ENCODE results near the gene DUOX1. TPM values are rescaled to one million over a fixed set of nuclear protein-coding genes. Genes with fewer than 3 reads are reported as not detected.
A peak's percentile ranks its signal among the peaks of the same experiment; 100 is the strongest.

The DUOX1 gene
- total and polyA plus RNA-seq, 7 donors = under 0.01 to 1.7 (median 0.79) TPM; not detected in 3

- no peak overlapping the region for H3K27ac ChIP-seq
- WGBS, 2 donors = 29 to 74% methylated on average over 13 of the region's 13 CpGs
- no peaks in the 10 kb centered on the region for H3K27me3 ChIP-seq
These were observed 49.6 kb downstream of the DUOX1 start for GRCh38 chr15:45179221-45179985.

GRCh38 chr15:45180201-45180600 lies 50.4 kb downstream of the DUOX1 start:
- no peaks in the 10 kb centered on the region for H3K9me3 ChIP-seq
- H3K4me3 ChIP-seq = no peak overlapping the region
- no peaks in the 10 kb centered on the region for H3K27me3 ChIP-seq
- H3K36me3 ChIP-seq = peaks cover 0 to 10% (median 0%) of the 10 kb centered on the region in 4 donors
- DNase-seq = no peak
- peaks cover 0 to 13% (median 7%) of the 10 kb centered on the region in 4 donors for H3K4me1 ChIP-seq
- no peak overlapping the region for H3K27ac ChIP-seq
- 56 to 80% methylated on average over 7 of the region's 7 CpGs for WGBS, 2 donors
- TF ChIP-seq POLR2AphosphoS5 (IDR thresholded peaks at IDR 0.05) (no peak), EP300 (IDR thresholded peaks at IDR 0.05) (no peak), POLR2A (IDR thresholded peaks at IDR 0.05) (no peak), CTCF (IDR thresholded peaks at IDR 0.05) (no peak)
- intact Hi-C loops (cut with DNase I) = loop anchor here (10.0 kb wide), 1 partner anchor 465 kb away; the partner anchor contains the start of genes B2M and PATL2

More at GRCh38 chr15:45179221-45179985, 49.6 kb downstream of the DUOX1 start:
- intact Hi-C loops (cut with DNase I) = no loop called here
- Histone ChIP-seq H3K4me3 (no peak overlapping the region), H3K4me1 (peaks cover 0 to 8% (median 0%) of the 10 kb centered on the region in 4 donors), H3K9me3 (no peaks in the 10 kb centered on the region), H3K36me3 (peaks cover 0 to 17% (median 0%) of the 10 kb centered on the region in 4 donors)
- TF ChIP-seq EP300 (IDR thresholded peaks at IDR 0.05) = no peak
- TF ChIP-seq POLR2A (IDR thresholded peaks at IDR 0.05) = no peak
- TF ChIP-seq CTCF (IDR thresholded peaks at IDR 0.05) = peak in 3 of 4 experiments; percentile 15 to 38 (median 20)
- DNase-seq = no peak

- WGBS, 2 donors = 51 to 73% methylated on average over 8 of the region's 8 CpGs
These were observed 51.0 kb downstream of the DUOX1 start for GRCh38 chr15:45180648-45181436.

More at GRCh38 chr15:45180648-45181436, 51.0 kb downstream of the DUOX1 start:
- H3K27me3 ChIP-seq = no peaks in the 10 kb centered on the region
- DNase-seq = no peak
- no peaks in the 10 kb centered on the region for H3K9me3 ChIP-seq
- TF ChIP-seq POLR2A (IDR thresholded peaks at IDR 0.05) = no peak
- TF ChIP-seq POLR2AphosphoS5 (IDR thresholded peaks at IDR 0.05) = no peak
- no peak for TF ChIP-seq CTCF (IDR thresholded peaks at IDR 0.05)
- no peak for TF ChIP-seq EP300 (IDR thresholded peaks at IDR 0.05)
- H3K4me3 ChIP-seq = no peak overlapping the region
- peaks cover 0 to 17% (median 13%) of the 10 kb centered on the region in 4 donors for H3K4me1 ChIP-seq
- peaks cover 0 to 8% (median 0%) of the 10 kb centered on the region in 4 donors for H3K36me3 ChIP-seq
- no peak overlapping the region for H3K27ac ChIP-seq
- intact Hi-C loops (cut with DNase I) = loop anchor here (10.0 kb wide), 1 partner anchor 466 kb away; the partner anchor contains the start of genes B2M and PATL2

Measured in sigmoid colon (tissue), 7 donors.